Osteoblast (primary cell): Measurements from ENCODE around the gene TNKS1BP1. TPM values are rescaled to one million over a fixed set of nuclear protein-coding genes. Genes with fewer than 3 reads are reported as not detected.
"Not testable (repeated sequence)": the region's sequence is repeated elsewhere in the genome, so short reads cannot be mapped to it uniquely, and the experiment has no call there.

Experiments
- DNase-seq: peaks from one replicate; pipeline ENCODE4 v3.0.0; 2011; ENCODE audit warnings: low spot score, mixed read lengths; ENCODE audit not compliant: insufficient read length; ENCODE audit errors: missing footprints
- H2AFZ ChIP-seq: 2 replicates; pipeline ENCODE4 v1.6.0; 2011; ENCODE audit warnings: mild to moderate bottlenecking, low read length
- H3K27ac ChIP-seq: 2 replicates; pipeline ENCODE4 v1.5.1; 2011; ENCODE audit warnings: mild to moderate bottlenecking, low read depth, low read length, moderate library complexity
- H3K27me3 ChIP-seq: 2 replicates; pipeline ENCODE4 v1.6.0; 2012; ENCODE audit warnings: mild to moderate bottlenecking, control low read depth, inconsistent platforms, low read length, moderate library complexity; ENCODE audit not compliant: insufficient read depth
- H3K36me3 ChIP-seq: 2 replicates; pipeline ENCODE4 v1.5.1; 2011; ENCODE audit warnings: mild to moderate bottlenecking, low read length, control low read depth, moderate library complexity; ENCODE audit not compliant: insufficient read depth
- H3K4me1 ChIP-seq: 2 replicates; pipeline ENCODE4 v1.5.1; 2011; ENCODE audit warnings: mild to moderate bottlenecking, low read length, control low read depth, moderate library complexity; ENCODE audit not compliant: insufficient read depth
- H3K4me2 ChIP-seq: 2 replicates; pipeline ENCODE4 v1.6.0; 2011; ENCODE audit warnings: mild to moderate bottlenecking, low read length; ENCODE audit not compliant: insufficient read depth
- H3K4me3 ChIP-seq: fragments of 200-600 bp; sonication (generic); 3 replicates; pipeline ENCODE4 v1.5.1; 2012; ENCODE audit warnings: mild to moderate bottlenecking, low read length, inconsistent platforms; ENCODE audit not compliant: insufficient read depth
- H3K79me2 ChIP-seq: 2 replicates; pipeline ENCODE4 v1.6.0; 2012; ENCODE audit warnings: mild to moderate bottlenecking, low read length, control low read depth, inconsistent platforms; ENCODE audit not compliant: insufficient read depth
- H3K9me3 ChIP-seq: 2 replicates; pipeline ENCODE4 v1.5.1; 2011; ENCODE audit warnings: low read depth, low read length, control low read depth
- H4K20me1 ChIP-seq: 2 replicates; pipeline ENCODE4 v1.6.0; 2012; ENCODE audit warnings: mild to moderate bottlenecking, low read length, control low read depth; ENCODE audit not compliant: insufficient read depth
- total RNA-seq: library from RNA; depleted of rRNA; stranded (reverse); fragments of >200 nt; gene quantifications from 2 replicates; pipeline ENCODE4 v1.2.3, GENCODE V29; 2012
- TF ChIP-seq, protein P1 (sequence below): IDR thresholded peaks from 2 replicates; pipeline ENCODE4 v1.5.1; 2011; ENCODE audit warnings: mild to moderate bottlenecking, low read depth, low read length, moderate library complexity; ENCODE audit errors: extremely low read depth

The TNKS1BP1 gene
- total RNA-seq, 1 donor = 74.6 TPM

DNA sequence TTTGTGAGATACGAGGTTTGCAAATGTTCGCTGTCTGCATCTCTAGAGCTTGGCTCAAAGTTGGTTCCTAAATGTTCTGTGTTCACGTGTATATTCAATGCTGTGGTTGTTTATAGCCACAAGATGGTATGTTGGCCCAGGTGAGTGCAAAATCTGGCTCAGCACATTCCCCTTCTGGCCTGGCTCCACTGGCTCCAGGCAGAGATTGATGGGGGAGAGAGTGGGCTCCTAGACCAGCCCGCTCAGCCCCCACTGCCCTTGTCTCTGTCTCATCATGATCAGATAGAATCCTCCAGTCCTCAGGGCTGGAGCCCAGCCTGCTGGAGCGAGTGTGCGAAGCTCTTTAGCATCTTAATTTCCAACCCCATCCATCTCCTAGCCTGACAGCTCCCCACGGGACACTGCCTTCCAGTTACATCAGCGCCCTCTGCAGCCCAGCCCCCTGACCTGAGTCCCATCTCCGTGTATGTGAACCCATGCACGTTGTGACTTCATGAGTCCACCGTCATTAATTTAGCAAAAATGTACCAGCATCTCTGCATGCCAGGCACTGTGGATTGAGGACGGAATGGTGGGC, 15.4 kb upstream of the TNKS1BP1 start:
- Histone ChIP-seq H3K9me3 (no peaks in the 10 kb centered on the region), H3K27ac (no peak overlapping the region), H3K27me3 (peaks cover 18% of the 10 kb centered on the region), H3K4me3 (no peak overlapping the region), H3K4me2 (no peak overlapping the region), H3K4me1 (peaks cover 8% of the 10 kb centered on the region), H3K36me3 (no peaks in the 10 kb centered on the region), H2AFZ (no peak overlapping the region), H3K79me2 (peaks cover 14% of the 10 kb centered on the region), H4K20me1 (no peaks in the 10 kb centered on the region)
- peak; percentile 65 for DNase-seq
- TF ChIP-seq, protein P1, sequence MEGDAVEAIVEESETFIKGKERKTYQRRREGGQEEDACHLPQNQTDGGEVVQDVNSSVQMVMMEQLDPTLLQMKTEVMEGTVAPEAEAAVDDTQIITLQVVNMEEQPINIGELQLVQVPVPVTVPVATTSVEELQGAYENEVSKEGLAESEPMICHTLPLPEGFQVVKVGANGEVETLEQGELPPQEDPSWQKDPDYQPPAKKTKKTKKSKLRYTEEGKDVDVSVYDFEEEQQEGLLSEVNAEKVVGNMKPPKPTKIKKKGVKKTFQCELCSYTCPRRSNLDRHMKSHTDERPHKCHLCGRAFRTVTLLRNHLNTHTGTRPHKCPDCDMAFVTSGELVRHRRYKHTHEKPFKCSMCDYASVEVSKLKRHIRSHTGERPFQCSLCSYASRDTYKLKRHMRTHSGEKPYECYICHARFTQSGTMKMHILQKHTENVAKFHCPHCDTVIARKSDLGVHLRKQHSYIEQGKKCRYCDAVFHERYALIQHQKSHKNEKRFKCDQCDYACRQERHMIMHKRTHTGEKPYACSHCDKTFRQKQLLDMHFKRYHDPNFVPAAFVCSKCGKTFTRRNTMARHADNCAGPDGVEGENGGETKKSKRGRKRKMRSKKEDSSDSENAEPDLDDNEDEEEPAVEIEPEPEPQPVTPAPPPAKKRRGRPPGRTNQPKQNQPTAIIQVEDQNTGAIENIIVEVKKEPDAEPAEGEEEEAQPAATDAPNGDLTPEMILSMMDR = peak; percentile 18

DNA sequence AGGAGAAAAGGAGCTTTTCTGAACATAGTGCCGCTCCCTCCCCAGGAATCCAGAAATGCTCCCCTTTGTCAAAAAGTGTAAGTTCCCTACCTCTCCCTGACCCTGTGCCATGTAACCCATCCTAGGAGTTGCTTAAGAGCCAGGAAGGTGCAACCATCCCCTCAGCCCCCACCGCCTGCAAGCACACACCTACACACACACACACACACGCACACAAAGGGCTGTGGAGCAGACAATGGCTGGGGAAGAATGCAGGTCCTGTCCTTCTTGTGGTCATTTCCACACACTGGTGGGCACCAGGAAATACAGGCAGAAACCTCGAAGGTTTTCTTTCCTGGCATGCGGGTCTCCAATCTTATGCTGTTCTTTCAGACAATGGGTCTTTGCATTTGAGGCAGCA, 14.6 kb upstream of the TNKS1BP1 start:
- peaks cover 22% of the 10 kb centered on the region for H3K79me2 ChIP-seq
- no peak overlapping the region for H2AFZ ChIP-seq
- H3K4me3 ChIP-seq = no peak overlapping the region
- TF ChIP-seq, protein P1 = no peak
- H3K4me2 ChIP-seq = no peak overlapping the region
- DNase-seq = peak; percentile 71
- H3K27me3 ChIP-seq = peaks cover 18% of the 10 kb centered on the region
- H3K9me3 ChIP-seq = no peaks in the 10 kb centered on the region
- H4K20me1 ChIP-seq = no peaks in the 10 kb centered on the region
- peaks cover under 1% of the 10 kb centered on the region for H3K36me3 ChIP-seq
- H3K27ac ChIP-seq = no peak overlapping the region
- peaks cover 16% of the 10 kb centered on the region for H3K4me1 ChIP-seq

DNA sequence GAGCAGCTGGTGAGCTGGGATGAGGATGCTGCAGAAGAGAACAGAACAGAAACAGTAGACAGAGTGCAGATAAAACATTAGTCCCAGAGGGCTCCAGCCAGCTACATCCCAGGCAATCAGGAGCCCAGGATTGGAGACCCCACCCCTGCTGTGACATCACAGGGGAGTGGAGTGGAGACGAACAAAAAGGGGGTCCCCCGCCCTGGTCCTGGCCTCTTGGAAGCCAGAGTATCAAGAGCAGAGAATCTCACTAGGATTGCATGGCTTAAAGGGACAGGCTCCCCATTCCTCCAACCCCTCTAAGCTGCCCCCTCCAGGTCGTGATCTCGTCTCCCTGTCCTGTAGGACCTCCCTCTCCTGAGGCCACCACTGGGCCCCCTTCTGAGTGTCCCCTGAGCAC, 13.4 kb upstream of the TNKS1BP1 start, which contains the start of gene P2RX3:
Gene P2RX3 (plus strand): TSS at position 211 of the 400 bp plus-strand sequence. CDS start 199 bp downstream, outside the sequence.
- H3K4me3 ChIP-seq = no peak within 1 kb of the TSS
- no peak within 1 kb of the TSS for H3K4me2 ChIP-seq
- H3K36me3 ChIP-seq = peaks cover 10% of the 10 kb centered on the region
- H3K27me3 ChIP-seq = peaks cover 18% of the 10 kb centered on the region
- H4K20me1 ChIP-seq = no peaks in the 10 kb centered on the region
- H2AFZ ChIP-seq = no peak within 1 kb of the TSS
- H3K9me3 ChIP-seq = no peaks in the 10 kb centered on the region
- peak; percentile 43 for DNase-seq
- TF ChIP-seq, protein P1 = no peak
- peaks cover 34% of the 10 kb centered on the region for H3K79me2 ChIP-seq
- peaks cover 18% of the 10 kb centered on the region for H3K4me1 ChIP-seq
- H3K27ac ChIP-seq = no peak within 1 kb of the TSS

DNA sequence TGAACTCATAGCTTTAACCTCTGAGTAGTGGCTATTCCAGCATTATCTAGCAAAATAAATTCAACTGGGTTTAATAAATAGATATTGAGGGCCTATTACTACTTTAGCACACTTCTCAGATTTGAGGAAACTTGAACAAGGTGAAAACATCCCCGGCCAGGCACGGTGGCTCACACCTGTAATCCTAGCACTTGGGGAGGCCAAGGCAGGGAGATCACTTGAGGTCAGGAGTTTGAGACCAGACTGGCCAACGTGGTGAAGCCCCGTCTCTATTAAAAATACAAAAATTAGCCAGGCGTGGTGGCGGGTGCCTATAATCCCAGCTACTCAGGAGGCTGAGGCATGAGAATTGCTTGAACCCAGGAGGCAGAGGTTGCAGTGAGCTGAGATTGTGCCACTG, 12.1 kb upstream of the TNKS1BP1 start:
- Histone ChIP-seq H3K79me2 (peaks cover 40% of the 10 kb centered on the region), H3K36me3 (peaks cover 23% of the 10 kb centered on the region), H3K4me1 (peaks cover 18% of the 10 kb centered on the region), H3K27me3 (peaks cover 18% of the 10 kb centered on the region)
- H3K9me3 ChIP-seq, H3K4me2 ChIP-seq, DNase-seq, H3K4me3 ChIP-seq, H2AFZ ChIP-seq, H4K20me1 ChIP-seq, H3K27ac ChIP-seq: not testable (repeated sequence)
